ENCODE measurements around the gene SCGB1C1.

SCGB1C1 gene

GRCh38 chr11:230431-230830, 37.6 kb downstream of the SCGB1C1 start:
- peaks cover 1% of the 10 kb centered on the region for H3K4me1 ChIP-seq (ENCODE audit: low read length)
- H3K36me3 ChIP-seq (replicated peaks; ENCODE audit: insufficient read depth, low read length), result no peaks in the 10 kb centered on the region
- H3F3A ChIP-seq (ENCODE audit: insufficient read depth, low read length), result no peaks in the 10 kb centered on the region
- no peak overlapping the region for H3K9ac ChIP-seq (ENCODE audit: low read length)
- H3K9me3 ChIP-seq (replicated peaks; ENCODE audit: insufficient read depth, low read length), result no peaks in the 10 kb centered on the region
- no peak overlapping the region for H3K4me2 ChIP-seq (ENCODE audit: low read depth, low read length)
- H4K20me1 ChIP-seq (ENCODE audit: insufficient read depth, low read length), result no peaks in the 10 kb centered on the region
- TF ChIP-seq EZH2 (optimal IDR thresholded peaks at IDR 0.05; ENCODE audit: low read depth, low read length) (no peak), CTCF (IDR thresholded peaks at IDR 0.05; ENCODE audit: low read length) (no peak), EZH2phosphoT487 (IDR thresholded peaks at IDR 0.05; ENCODE audit: low read length) (no peak)
- no peaks in the 10 kb centered on the region for H3K79me2 ChIP-seq (ENCODE audit: low read length)
- no peaks in the 10 kb centered on the region for H3K27me3 ChIP-seq (replicated peaks; ENCODE audit: insufficient read depth, low read length)
- no peak overlapping the region for H3K4me3 ChIP-seq (ENCODE audit: low read length)
- H3K27ac ChIP-seq (ENCODE audit: low read length), result no peak overlapping the region
- DNase-seq, result no peak
- no peak overlapping the region for H2AFZ ChIP-seq (ENCODE audit: low read length)
- no peaks in the 10 kb centered on the region for H3K9me2 ChIP-seq (replicated peaks; ENCODE audit: insufficient read depth, low read length)

GRCh38 chr11:232783-233565, 40.1 kb downstream of the SCGB1C1 start:
- no peak overlapping the region for H3K9ac ChIP-seq (ENCODE audit: low read length)
- H3K9me2 ChIP-seq (replicated peaks; ENCODE audit: insufficient read depth, low read length), result no peaks in the 10 kb centered on the region
- no peaks in the 10 kb centered on the region for H3K9me3 ChIP-seq (replicated peaks; ENCODE audit: insufficient read depth, low read length)

GRCh38 chr11:235180-235579, 42.3 kb downstream of the SCGB1C1 start:
- no peak for DNase-seq
- H3K4me1 ChIP-seq (ENCODE audit: low read length), result peaks cover 12% of the 10 kb centered on the region
- no peaks in the 10 kb centered on the region for H3K27me3 ChIP-seq (replicated peaks; ENCODE audit: insufficient read depth, low read length)
- peak overlapping the region; percentile 65 for H3K4me3 ChIP-seq (ENCODE audit: low read length)
- H3K27ac ChIP-seq (ENCODE audit: low read length), result no peak overlapping the region
- TF ChIP-seq EZH2phosphoT487 (IDR thresholded peaks at IDR 0.05; ENCODE audit: low read length), result no peak
- no peak for TF ChIP-seq CTCF (IDR thresholded peaks at IDR 0.05; ENCODE audit: low read length)
- no peak for TF ChIP-seq EZH2 (optimal IDR thresholded peaks at IDR 0.05; ENCODE audit: low read depth, low read length)
- H3K36me3 ChIP-seq (replicated peaks; ENCODE audit: insufficient read depth, low read length), result no peaks in the 10 kb centered on the region
- H2AFZ ChIP-seq (ENCODE audit: low read length), result no peak overlapping the region
- peak overlapping the region; percentile 61 for H3K4me2 ChIP-seq (ENCODE audit: low read depth, low read length)
- H3K9ac ChIP-seq (ENCODE audit: low read length), result peak overlapping the region; percentile 71; the same call in 1 of the 2 replicates
- H3F3A ChIP-seq (ENCODE audit: insufficient read depth, low read length), result peaks cover 4% of the 10 kb centered on the region; the same call in 1 of the 2 replicates
- no peaks in the 10 kb centered on the region for H3K9me2 ChIP-seq (replicated peaks; ENCODE audit: insufficient read depth, low read length)
- H4K20me1 ChIP-seq (ENCODE audit: insufficient read depth, low read length), result no peaks in the 10 kb centered on the region
- H3K9me3 ChIP-seq (replicated peaks; ENCODE audit: insufficient read depth, low read length), result no peaks in the 10 kb centered on the region
- peaks cover 34% of the 10 kb centered on the region for H3K79me2 ChIP-seq (ENCODE audit: low read length)

More at GRCh38 chr11:232783-233565, 40.1 kb downstream of the SCGB1C1 start:
- Histone ChIP-seq H3K4me1 (ENCODE audit: low read length) (peaks cover 7% of the 10 kb centered on the region), H3K4me2 (ENCODE audit: low read depth, low read length) (no peak overlapping the region), H3K79me2 (ENCODE audit: low read length) (peaks cover 12% of the 10 kb centered on the region), H3K27me3 (replicated peaks; ENCODE audit: insufficient read depth, low read length) (no peaks in the 10 kb centered on the region), H3K27ac (ENCODE audit: low read length) (no peak overlapping the region), H4K20me1 (ENCODE audit: insufficient read depth, low read length) (no peaks in the 10 kb centered on the region), H3F3A (ENCODE audit: insufficient read depth, low read length) (peaks cover 4% of the 10 kb centered on the region; the same call in 1 of the 2 replicates), H3K4me3 (ENCODE audit: low read length) (no peak overlapping the region), H3K36me3 (replicated peaks; ENCODE audit: insufficient read depth, low read length) (no peaks in the 10 kb centered on the region), H2AFZ (ENCODE audit: low read length) (no peak overlapping the region)
- no peak for DNase-seq
- TF ChIP-seq EZH2phosphoT487 (IDR thresholded peaks at IDR 0.05; ENCODE audit: low read length) (no peak), CTCF (IDR thresholded peaks at IDR 0.05; ENCODE audit: low read length) (no peak), EZH2 (optimal IDR thresholded peaks at IDR 0.05; ENCODE audit: low read depth, low read length) (no peak)

Measured in MM.1S (cell line).